Right lobe of liver (tissue), 6 donors: ENCODE measurements around the gene GPAT3. TPM values are rescaled to one million over a fixed set of nuclear protein-coding genes. Genes with fewer than 3 reads are reported as not detected.

Experiments
- ATAC-seq, 4 donors: fragments of 200-7000 bp; cut with Tn5 transposase; one replicate each; pipeline ENCODE4 v1.9.1; 2020; ENCODE audit warnings: mild to moderate bottlenecking in 4 of 4, moderate library complexity in 4 of 4
- DNase-seq, 3 donors: peaks; one replicate each; pipeline ENCODE4 v3.0.0-alpha.2; 2020
- H3K27ac ChIP-seq, 3 donors: fragments of 200-600 bp; one replicate each; pipeline ENCODE4 v1.8.0; 2022
- H3K27me3 ChIP-seq, 2 donors: fragments of 200-600 bp; one replicate each; pipeline ENCODE4 v1.8.0; 2022
- H3K36me3 ChIP-seq, 4 donors: fragments of 200-600 bp; sonication (generic) in 1 of 4; one replicate each; pipeline versions ENCODE4 v1.5.1 to v1.8.0; 2017 to 2022; ENCODE audit warnings: control low read depth in 1 of 4
- H3K4me1 ChIP-seq, 4 donors: fragments of 200-600 bp; sonication (generic) in 1 of 4; one replicate each; pipeline versions ENCODE4 v1.5.1 to v1.8.0; 2017 to 2022; ENCODE audit warnings: control low read depth in 1 of 4
- H3K4me3 ChIP-seq, 3 donors: fragments of 200-600 bp; one replicate each; pipeline ENCODE4 v1.8.0; 2022
- H3K9me3 ChIP-seq, 4 donors: fragments of 200-600 bp; sonication (generic) in 1 of 4; one replicate each; pipeline versions ENCODE4 v1.5.1 to v1.8.0; 2017 to 2022; ENCODE audit warnings: control low read depth in 1 of 4
- POLR2A ChIP-seq: fragments of 450-650 bp; IDR thresholded peaks from one replicate; pipeline ENCODE4 v1.6.1; 2017; ENCODE audit warnings: antibody characterized with exemption, mild to moderate bottlenecking
- WGBS: methylation state at CpG from one replicate; pipeline ENCODE4 v1.1.6; 2018; ENCODE audit warnings: low coverage, low lambda C conversion rate; ENCODE audit not compliant: insufficient coverage; ENCODE audit errors: missing lambda C conversion rate; 5-methylcytosine and 5-hydroxymethylcytosine counted together
- intact Hi-C, 2 donors: fragments of 100-400 bp; cut with DNase I; formaldehyde crosslinking; loops; one replicate each; pipeline versions ENCODE4 v1.11.2 to v1.14.1; 2022
- total RNA-seq, 6 experiments: library from RNA; depleted of rRNA in 2 of 6; stranded (reverse); fragments of >200 nt in 2 of 6; fragmentation: NEBNext Ultra II Directional in 3 of 6; extraction: Animal tissue kit (Norgen Biotek cat#: 25700) in 3 of 6; gene quantifications; one replicate each; pipeline versions ENCODE4 v1.1.0 to v1.2.4, GENCODE V29; 2016 to 2023
- TF ChIP-seq, protein P1 (sequence below), 4 donors: fragments of 200-600 bp in 3 of 4; fragments of 450-650 bp in 1 of 4; IDR thresholded peaks; one replicate each; pipeline versions ENCODE4 v1.5.1 to v1.8.0; 2016 to 2022; ENCODE audit warnings: antibody characterized with exemption in 4 of 4, mild to moderate bottlenecking in 2 of 4
- donor health status: DM: no; HTN: yes; CAD: no.
- donor health status: DM: no; HTN: no; CAD: no.
- donor health status: DM: no; HTN: no; CAD: no.
- donor health status: DM: no; HTN: yes; CAD: no.
- donor health status: DM: no; HTN: yes; CAD: no.

The GPAT3 gene
- total RNA-seq, 6 experiments from 2014 or later, result 5.1 to 9.0 (median 5.7) TPM

DNA sequence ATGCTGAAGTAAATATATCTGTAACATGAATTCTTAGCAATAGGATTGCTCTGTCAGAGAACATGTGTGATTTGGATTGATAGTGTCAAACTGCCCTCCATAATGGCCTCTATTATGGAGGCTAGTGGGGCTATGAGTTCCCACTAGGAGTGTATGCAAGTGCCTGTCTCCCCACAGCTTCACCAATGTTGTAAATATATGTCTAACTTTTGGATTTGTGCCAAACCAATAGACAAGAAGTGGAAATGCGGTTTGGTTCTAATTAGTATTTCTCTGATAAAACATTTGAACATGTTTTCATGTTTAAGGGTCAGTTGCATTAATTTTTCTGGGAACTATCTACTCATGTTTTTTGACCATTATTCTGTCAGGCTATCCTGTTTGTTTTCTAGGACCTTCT is 28.1 kb downstream of the GPAT3 start:
- Histone ChIP-seq H3K4me3 (no peak overlapping the region), H3K27ac (no peak overlapping the region), H3K9me3 (no peaks in the 10 kb centered on the region), H3K4me1 (peaks cover 0 to 10% (median 4%) of the 10 kb centered on the region in 4 donors), H3K36me3 (no peaks in the 10 kb centered on the region), H3K27me3 (no peaks in the 10 kb centered on the region)
- no peak for TF ChIP-seq POLR2A
- TF ChIP-seq, protein P1, sequence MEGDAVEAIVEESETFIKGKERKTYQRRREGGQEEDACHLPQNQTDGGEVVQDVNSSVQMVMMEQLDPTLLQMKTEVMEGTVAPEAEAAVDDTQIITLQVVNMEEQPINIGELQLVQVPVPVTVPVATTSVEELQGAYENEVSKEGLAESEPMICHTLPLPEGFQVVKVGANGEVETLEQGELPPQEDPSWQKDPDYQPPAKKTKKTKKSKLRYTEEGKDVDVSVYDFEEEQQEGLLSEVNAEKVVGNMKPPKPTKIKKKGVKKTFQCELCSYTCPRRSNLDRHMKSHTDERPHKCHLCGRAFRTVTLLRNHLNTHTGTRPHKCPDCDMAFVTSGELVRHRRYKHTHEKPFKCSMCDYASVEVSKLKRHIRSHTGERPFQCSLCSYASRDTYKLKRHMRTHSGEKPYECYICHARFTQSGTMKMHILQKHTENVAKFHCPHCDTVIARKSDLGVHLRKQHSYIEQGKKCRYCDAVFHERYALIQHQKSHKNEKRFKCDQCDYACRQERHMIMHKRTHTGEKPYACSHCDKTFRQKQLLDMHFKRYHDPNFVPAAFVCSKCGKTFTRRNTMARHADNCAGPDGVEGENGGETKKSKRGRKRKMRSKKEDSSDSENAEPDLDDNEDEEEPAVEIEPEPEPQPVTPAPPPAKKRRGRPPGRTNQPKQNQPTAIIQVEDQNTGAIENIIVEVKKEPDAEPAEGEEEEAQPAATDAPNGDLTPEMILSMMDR (IDR thresholded peaks at IDR 0.05), result no peak
- intact Hi-C loops, result no loop called here
- no peak for ATAC-seq
- WGBS, result 50% methylated on average over 1 of the region's 1 CpG
- DNase-seq, result no peak

DNA sequence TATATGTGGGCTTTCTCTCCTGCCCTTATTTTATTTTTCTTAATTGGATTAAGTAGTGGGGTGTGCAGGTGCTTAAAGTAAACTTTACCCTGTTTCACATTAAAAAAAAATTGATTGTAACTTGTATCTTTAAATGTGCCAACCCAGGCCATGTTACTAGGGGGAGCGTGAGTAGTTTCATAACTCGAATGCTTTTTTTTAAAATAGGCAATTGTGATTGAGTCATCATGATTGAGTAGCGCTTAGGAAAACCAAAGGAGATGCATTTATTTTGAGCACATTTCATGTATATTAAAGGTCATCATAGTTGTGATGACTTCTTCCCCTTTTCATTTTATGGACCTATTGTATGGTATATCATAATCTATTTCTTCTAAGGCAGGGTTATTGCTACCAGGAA is 32.2 kb downstream of the GPAT3 start:
- H3K4me3 ChIP-seq, result no peak overlapping the region
- 13% methylated on average over 3 of the region's 3 CpGs for WGBS
- H3K27me3 ChIP-seq, result no peaks in the 10 kb centered on the region
- no peak overlapping the region for H3K27ac ChIP-seq
- intact Hi-C loops, result no loop called here
- H3K4me1 ChIP-seq, result peaks cover 0 to 10% (median 0%) of the 10 kb centered on the region in 4 donors
- ATAC-seq, result peak in 2 of 4 donors; percentile 48 to 55
- H3K36me3 ChIP-seq, result no peaks in the 10 kb centered on the region
- no peak for TF ChIP-seq POLR2A
- no peak for DNase-seq
- no peaks in the 10 kb centered on the region for H3K9me3 ChIP-seq

DNA sequence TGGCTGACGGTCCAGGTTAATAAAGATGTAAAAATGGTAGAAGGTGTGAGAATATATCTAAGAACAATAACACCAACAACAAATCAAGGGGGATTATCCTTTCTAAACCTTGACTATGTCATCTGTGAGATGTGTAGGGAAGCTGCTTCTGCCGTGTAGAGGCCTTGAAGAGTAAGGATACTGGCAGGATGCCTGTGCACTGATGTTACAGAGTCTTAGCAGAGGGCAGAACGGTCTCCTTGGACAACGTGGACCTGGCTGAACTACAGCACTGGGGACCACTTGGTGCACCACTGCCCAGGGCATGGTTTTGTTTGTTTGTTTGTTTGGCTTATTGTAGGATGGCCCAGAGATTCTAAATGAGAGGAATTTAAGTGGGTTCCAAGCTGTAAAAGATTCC is 33.5 kb downstream of the GPAT3 start:
- ATAC-seq (no peak), DNase-seq (no peak)
- Histone ChIP-seq H3K27me3 (no peaks in the 10 kb centered on the region), H3K4me3 (no peak overlapping the region), H3K27ac (no peak overlapping the region), H3K36me3 (no peaks in the 10 kb centered on the region), H3K9me3 (no peaks in the 10 kb centered on the region), H3K4me1 (peaks cover 0 to 16% (median 0%) of the 10 kb centered on the region in 4 donors)
- WGBS, result 88% methylated on average over 3 of the region's 4 CpGs
- TF ChIP-seq, protein P1 (IDR thresholded peaks at IDR 0.05), result no peak
- no peak for TF ChIP-seq POLR2A
- intact Hi-C loops, result no loop called here

DNA sequence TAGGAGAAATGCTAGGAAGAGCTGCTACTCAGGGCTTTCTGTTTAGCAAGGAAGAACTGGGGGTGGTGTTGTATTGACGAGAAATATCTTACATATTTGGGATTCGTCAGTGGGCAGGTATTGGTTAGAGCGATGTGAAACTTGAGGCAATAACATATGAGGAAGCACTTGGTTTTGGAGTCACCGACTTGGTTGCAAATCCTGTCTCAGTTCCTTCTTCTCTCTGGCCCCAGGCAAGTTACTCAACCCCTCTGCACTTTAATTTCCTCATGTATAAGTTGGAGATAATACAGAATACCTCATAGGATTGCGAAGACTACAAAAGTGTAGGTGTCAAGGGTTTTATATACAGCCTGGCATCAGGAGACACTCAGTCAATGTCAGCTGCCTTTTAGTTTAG is 34.1 kb downstream of the GPAT3 start:
- peaks cover 0 to 16% (median 0%) of the 10 kb centered on the region in 4 donors for H3K4me1 ChIP-seq
- 83% methylated on average over 5 of the region's 5 CpGs for whole genome bisulfite sequencing
- H3K27me3 ChIP-seq, result no peaks in the 10 kb centered on the region
- H3K4me3 ChIP-seq, result no peak overlapping the region
- TF ChIP-seq, protein P1 (IDR thresholded peaks at IDR 0.05), result no peak
- no peak for TF ChIP-seq POLR2A
- ATAC-seq (peak; percentile 27 to 48 (median 35)), DNase-seq (no peak)
- intact Hi-C loops, result no loop called here
- H3K36me3 ChIP-seq, result no peaks in the 10 kb centered on the region
- H3K27ac ChIP-seq, result no peak overlapping the region
- no peaks in the 10 kb centered on the region for H3K9me3 ChIP-seq

DNA sequence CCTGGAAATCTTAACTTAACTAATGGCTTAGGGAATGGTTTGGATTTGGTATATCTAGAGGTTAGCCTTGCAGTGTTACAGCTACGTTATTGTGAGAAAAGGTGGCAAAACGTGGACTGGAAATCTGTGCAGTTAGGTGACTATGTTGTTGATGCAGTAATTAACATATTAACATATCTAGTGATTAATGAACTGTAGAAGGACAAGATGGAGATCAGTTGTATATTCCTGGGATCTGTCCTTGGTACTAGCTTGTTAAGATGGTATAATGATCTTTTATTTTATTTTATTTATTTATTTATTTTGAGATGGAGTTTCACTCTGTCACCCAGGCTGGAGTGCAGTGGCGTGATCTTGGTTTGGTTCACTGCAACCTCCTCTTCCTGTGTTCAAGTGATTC is 36.9 kb downstream of the GPAT3 start:
- peaks cover 0 to 11% (median 0%) of the 10 kb centered on the region in 4 donors for H3K4me1 ChIP-seq
- H3K36me3 ChIP-seq, result no peaks in the 10 kb centered on the region
- no peaks in the 10 kb centered on the region for H3K27me3 ChIP-seq
- no peak for DNase-seq
- intact Hi-C loops, result no loop called here
- TF ChIP-seq POLR2A, result no peak
- TF ChIP-seq, protein P1 (IDR thresholded peaks at IDR 0.05), result no peak
- H3K27ac ChIP-seq, result no peak overlapping the region
- H3K4me3 ChIP-seq, result no peak overlapping the region
- ATAC-seq, result no peak
- no peaks in the 10 kb centered on the region for H3K9me3 ChIP-seq
- 55% methylated on average over 3 of the region's 3 CpGs for WGBS
